SK-N-SH treated with all-trans-retinoic acid at 6 μM for 48 hours (cell line): ENCODE measurements around the gene SRXN1.

Experiments
- CREB5 ChIP-seq: fragments of 250-450 bp; sonication (Bioruptor Pico); IDR thresholded peaks from 2 replicates; pipeline ENCODE4 v1.5.1; 2020; ENCODE audit warnings: low read depth, mild to moderate bottlenecking, moderate library complexity
- ISL1 ChIP-seq: fragments of 250-450 bp; sonication (Bioruptor Pico); IDR thresholded peaks from 2 replicates; pipeline ENCODE4 v2.1.2; 2022; ENCODE audit warnings: mild to moderate bottlenecking, moderate library complexity

GRCh38 chr20:699342-699741 is 46.3 kb upstream of the SRXN1 start:
- TF ChIP-seq ISL1 (CRISPR knock-in tag) (no peak), CREB5 (CRISPR knock-in tag) (no peak)
